Measurements from ENCODE around the gene MYF6.
"Not testable (repeated sequence)": the region's sequence is repeated elsewhere in the genome, so short reads cannot be mapped to it uniquely, and the experiment has no call there.

MYF6 gene

GRCh38 chr12:80707126-80707829 is at the start of gene MYF6:
TSS of gene MYF6 (plus strand) at chr12:80707634. CDS start at chr12:80707720, 86 bp downstream.
- Mint-ChIP-seq H3K27me3 (ENCODE audit: low read depth) (peaks cover 42% of the 10 kb centered on the region), H3K4me1 (ENCODE audit: low read depth) (no peaks in the 10 kb centered on the region), H3K9me3 (no peaks in the 10 kb centered on the region), H3K36me3 (ENCODE audit: low read depth) (no peaks in the 10 kb centered on the region), H3K27ac (no peak within 1 kb of the TSS), H3K4me3 (no peak within 1 kb of the TSS)

DNA sequence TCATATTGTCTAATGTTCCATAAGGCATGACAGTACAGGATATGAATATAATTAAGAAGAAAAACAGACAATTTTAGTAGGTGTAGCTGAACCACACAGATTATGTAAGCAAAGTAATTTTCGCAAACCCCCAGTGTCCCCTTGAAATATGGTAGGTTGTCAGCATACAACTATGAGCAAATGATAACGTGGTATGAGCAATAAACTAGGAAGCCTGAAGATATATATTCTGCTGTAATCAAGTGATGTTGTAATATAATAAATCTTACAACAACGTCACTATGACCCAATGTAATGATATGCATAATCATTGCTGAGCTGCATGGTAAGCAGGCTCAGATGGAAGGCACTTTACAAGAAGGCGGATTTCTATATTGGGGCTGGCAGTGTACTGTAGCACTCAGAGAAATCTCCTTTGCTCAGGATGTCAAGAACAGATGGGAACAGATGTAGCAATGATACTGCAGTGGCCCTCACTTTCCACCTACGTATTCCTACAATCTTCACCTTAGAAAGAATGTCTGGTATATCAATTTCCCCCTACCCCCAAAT is 47.8 kb upstream of the MYF6 start:
- no peaks in the 10 kb centered on the region for H3K9me3 Mint-ChIP-seq
- no peaks in the 10 kb centered on the region for H3K36me3 Mint-ChIP-seq (ENCODE audit: low read depth)
- no peak overlapping the region for H3K4me3 Mint-ChIP-seq
- no peak overlapping the region for H3K27ac Mint-ChIP-seq
- H3K27me3 Mint-ChIP-seq (ENCODE audit: low read depth): no peaks in the 10 kb centered on the region
- no peaks in the 10 kb centered on the region for H3K4me1 Mint-ChIP-seq (ENCODE audit: low read depth)

GRCh38 chr12:80662586-80662985 is 44.8 kb upstream of the MYF6 start:
- no peaks in the 10 kb centered on the region for H3K36me3 Mint-ChIP-seq (ENCODE audit: low read depth)
- H3K27ac Mint-ChIP-seq: no peak overlapping the region
- no peaks in the 10 kb centered on the region for H3K4me1 Mint-ChIP-seq (ENCODE audit: low read depth)

DNA sequence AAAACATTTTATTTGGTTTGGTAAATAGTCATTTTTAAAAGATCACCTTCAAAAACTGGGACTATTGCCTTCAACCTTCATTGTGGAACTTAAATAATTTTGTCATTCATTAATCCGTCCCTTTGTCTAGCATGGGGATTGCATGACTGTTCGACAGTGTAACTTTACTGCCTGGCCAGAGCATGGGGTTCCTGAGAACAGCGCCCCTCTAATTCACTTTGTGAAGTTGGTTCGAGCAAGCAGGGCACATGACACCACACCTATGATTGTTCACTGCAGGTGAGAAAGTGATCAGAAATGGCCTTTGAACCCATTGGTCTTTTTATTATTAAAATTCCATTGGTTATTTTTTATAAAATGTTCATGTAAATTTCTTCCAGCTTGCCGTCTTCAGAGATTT is 37.2 kb upstream of the MYF6 start:
- Mint-ChIP-seq H3K4me1 (ENCODE audit: low read depth) (no peaks in the 10 kb centered on the region), H3K27ac (no peak overlapping the region), H3K27me3 (ENCODE audit: low read depth) (no peaks in the 10 kb centered on the region), H3K36me3 (ENCODE audit: low read depth) (no peaks in the 10 kb centered on the region), H3K9me3 (no peaks in the 10 kb centered on the region), H3K4me3 (no peak overlapping the region)

More at GRCh38 chr12:80662586-80662985, 44.8 kb upstream of the MYF6 start:
- Mint-ChIP-seq H3K9me3 (no peaks in the 10 kb centered on the region), H3K4me3 (no peak overlapping the region), H3K27me3 (ENCODE audit: low read depth) (no peaks in the 10 kb centered on the region)

- H3K27ac Mint-ChIP-seq; H3K36me3 Mint-ChIP-seq (ENCODE audit: low read depth); H3K4me1 Mint-ChIP-seq (ENCODE audit: low read depth); H3K4me3 Mint-ChIP-seq; H3K9me3 Mint-ChIP-seq; H3K27me3 Mint-ChIP-seq (ENCODE audit: low read depth): not testable (repeated sequence)
Observed at GRCh38 chr12:80676042-80676636, 31.3 kb upstream of the MYF6 start.

- no peaks in the 10 kb centered on the region for H3K4me1 Mint-ChIP-seq (ENCODE audit: low read depth)
- H3K9me3 Mint-ChIP-seq: no peaks in the 10 kb centered on the region
- no peaks in the 10 kb centered on the region for H3K27me3 Mint-ChIP-seq (ENCODE audit: low read depth)
- no peak overlapping the region for H3K27ac Mint-ChIP-seq
- H3K36me3 Mint-ChIP-seq (ENCODE audit: low read depth): no peaks in the 10 kb centered on the region
- H3K4me3 Mint-ChIP-seq: no peak overlapping the region
Observed at GRCh38 chr12:80676856-80677255, 30.6 kb upstream of the MYF6 start.

DNA sequence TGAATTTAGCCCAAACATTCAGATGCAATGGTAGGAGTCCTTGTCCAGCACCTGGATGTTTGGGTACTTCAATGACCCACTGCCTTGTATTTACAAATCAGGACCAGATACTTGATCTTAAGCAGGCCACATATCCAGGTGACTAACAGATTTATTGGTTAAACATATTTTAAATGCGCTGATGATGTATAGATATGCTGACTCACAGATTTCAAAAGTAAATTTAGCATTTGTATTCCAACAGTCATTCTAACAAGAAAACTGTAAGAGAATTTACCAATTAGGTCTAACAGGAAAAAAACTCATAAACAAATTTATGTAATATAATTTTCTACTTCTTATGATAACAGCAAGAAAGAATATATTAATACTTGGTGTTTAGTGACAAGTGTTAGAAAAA is 29.4 kb upstream of the MYF6 start:
- Mint-ChIP-seq H3K27ac (no peak overlapping the region), H3K4me3 (no peak overlapping the region), H3K9me3 (no peaks in the 10 kb centered on the region), H3K4me1 (ENCODE audit: low read depth) (no peaks in the 10 kb centered on the region), H3K27me3 (ENCODE audit: low read depth) (no peaks in the 10 kb centered on the region), H3K36me3 (ENCODE audit: low read depth) (no peaks in the 10 kb centered on the region)

DNA sequence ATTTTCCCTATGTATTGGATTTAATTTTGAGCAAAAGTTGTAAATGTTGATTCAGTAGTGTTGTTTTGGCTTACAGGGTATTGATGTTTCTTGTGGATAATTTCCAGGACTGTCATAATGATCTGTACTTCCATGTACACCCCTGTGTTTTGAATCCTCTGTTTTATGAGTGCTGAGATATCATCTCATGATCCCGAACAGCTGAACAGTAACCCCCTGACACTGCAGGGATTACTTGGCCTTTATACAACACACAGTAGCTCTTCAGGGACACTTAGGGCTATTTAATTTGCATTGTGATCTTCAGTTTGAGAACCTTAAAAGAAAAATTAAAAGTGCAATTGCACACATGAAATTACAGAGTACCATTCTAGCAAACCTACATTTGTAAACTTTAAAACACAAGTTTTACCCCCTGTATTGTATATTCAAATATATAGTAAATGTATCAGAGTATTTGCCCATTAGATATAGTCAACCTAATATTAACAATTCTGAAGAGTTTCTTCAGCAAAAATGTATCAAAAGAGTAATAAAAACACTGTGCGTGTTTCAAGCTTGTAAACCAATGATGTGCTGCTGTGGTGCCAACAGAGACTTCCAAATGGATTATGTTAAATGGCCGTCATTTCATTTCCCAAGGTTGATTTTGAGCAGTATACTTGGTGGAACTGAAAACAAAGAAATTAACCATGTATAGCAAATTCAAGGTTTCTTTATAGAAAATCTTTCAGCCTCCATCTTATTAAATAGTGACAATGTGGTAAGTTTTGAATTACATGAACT is 27.9 kb upstream of the MYF6 start:
- Mint-ChIP-seq H3K27ac (no peak overlapping the region), H3K4me3 (no peak overlapping the region), H3K36me3 (ENCODE audit: low read depth) (no peaks in the 10 kb centered on the region), H3K27me3 (ENCODE audit: low read depth) (no peaks in the 10 kb centered on the region), H3K4me1 (ENCODE audit: low read depth) (no peaks in the 10 kb centered on the region), H3K9me3 (no peaks in the 10 kb centered on the region)

DNA sequence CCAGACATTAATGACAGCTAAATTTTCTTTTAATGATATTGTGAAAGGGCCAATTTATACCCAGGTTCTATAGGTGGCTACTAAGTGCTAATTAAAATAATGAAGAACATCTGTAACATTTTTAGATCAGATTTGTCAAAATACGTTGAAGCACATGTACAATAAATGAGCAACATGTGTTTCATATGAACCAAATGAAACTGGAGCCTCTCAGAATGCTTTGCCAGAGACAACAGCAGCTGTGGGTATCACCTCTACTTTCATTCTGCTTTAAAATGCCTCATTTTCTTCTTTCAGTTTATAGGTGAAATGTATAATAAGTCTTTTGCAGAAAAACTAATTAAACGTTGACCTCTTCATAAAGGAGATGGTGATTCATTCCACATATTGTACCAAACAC is 26.1 kb upstream of the MYF6 start:
- no peaks in the 10 kb centered on the region for H3K36me3 Mint-ChIP-seq (ENCODE audit: low read depth)
- H3K4me1 Mint-ChIP-seq (ENCODE audit: low read depth): no peaks in the 10 kb centered on the region
- no peaks in the 10 kb centered on the region for H3K27me3 Mint-ChIP-seq (ENCODE audit: low read depth)
- H3K27ac Mint-ChIP-seq: no peak overlapping the region
- no peak overlapping the region for H3K4me3 Mint-ChIP-seq
- H3K9me3 Mint-ChIP-seq: no peaks in the 10 kb centered on the region

- Mint-ChIP-seq H3K36me3 (ENCODE audit: low read depth) (no peaks in the 10 kb centered on the region), H3K4me1 (ENCODE audit: low read depth) (no peaks in the 10 kb centered on the region), H3K4me3 (no peak overlapping the region)
Observed at GRCh38 chr12:80681786-80682185, 25.6 kb upstream of the MYF6 start.

DNA sequence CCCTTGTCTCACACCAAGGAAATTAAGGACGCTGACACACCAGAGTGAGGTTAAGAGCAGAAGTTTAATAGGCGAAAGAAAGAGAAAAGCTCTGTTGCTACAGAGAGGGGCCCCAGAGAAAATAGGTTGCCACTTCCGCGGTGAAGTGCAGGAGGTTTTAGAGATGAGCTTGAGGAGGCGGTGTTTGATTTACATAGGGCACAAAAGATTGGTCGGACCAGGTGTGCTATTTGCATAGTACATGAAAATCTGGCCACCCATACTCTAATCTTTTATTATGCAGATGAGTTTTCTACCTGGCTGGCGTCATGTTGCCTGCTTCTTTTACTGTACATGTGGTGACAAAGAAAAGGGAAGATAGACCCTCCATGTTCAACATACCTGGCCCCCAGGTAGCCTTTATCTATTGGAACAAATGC is 23.3 kb upstream of the MYF6 start:
- H3K4me3 Mint-ChIP-seq: no peak overlapping the region

More at GRCh38 chr12:80681786-80682185, 25.6 kb upstream of the MYF6 start:
- no peaks in the 10 kb centered on the region for H3K27me3 Mint-ChIP-seq (ENCODE audit: low read depth)
- no peaks in the 10 kb centered on the region for H3K9me3 Mint-ChIP-seq
- no peak overlapping the region for H3K27ac Mint-ChIP-seq

DNA sequence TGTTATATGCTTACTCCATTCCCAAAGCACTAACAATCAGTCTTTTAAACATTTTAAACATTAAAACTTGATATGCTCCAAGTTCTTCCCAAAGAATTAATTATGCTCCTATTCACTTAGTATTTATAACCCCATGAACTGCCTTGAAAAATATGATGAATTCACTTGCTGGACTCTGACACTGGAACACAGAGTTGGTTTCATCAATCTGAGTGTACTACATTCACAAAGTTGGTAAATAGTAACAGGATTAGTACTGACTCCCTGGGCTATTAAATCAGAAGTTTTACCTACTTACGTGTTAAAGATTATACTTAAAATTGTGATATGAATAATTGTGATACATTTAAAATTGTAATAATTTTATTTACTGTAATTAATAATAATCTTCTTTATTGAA is 17.3 kb upstream of the MYF6 start:
- Mint-ChIP-seq H3K9me3 (no peaks in the 10 kb centered on the region), H3K4me3 (no peak overlapping the region), H3K36me3 (ENCODE audit: low read depth) (no peaks in the 10 kb centered on the region), H3K27ac (no peak overlapping the region), H3K4me1 (ENCODE audit: low read depth) (no peaks in the 10 kb centered on the region), H3K27me3 (ENCODE audit: low read depth) (no peaks in the 10 kb centered on the region)

More for the DNA sequence above, 23.3 kb upstream of the MYF6 start:
- Mint-ChIP-seq H3K27ac (no peak overlapping the region), H3K36me3 (ENCODE audit: low read depth) (no peaks in the 10 kb centered on the region), H3K4me1 (ENCODE audit: low read depth) (no peaks in the 10 kb centered on the region), H3K27me3 (ENCODE audit: low read depth) (no peaks in the 10 kb centered on the region), H3K9me3 (no peaks in the 10 kb centered on the region)

DNA sequence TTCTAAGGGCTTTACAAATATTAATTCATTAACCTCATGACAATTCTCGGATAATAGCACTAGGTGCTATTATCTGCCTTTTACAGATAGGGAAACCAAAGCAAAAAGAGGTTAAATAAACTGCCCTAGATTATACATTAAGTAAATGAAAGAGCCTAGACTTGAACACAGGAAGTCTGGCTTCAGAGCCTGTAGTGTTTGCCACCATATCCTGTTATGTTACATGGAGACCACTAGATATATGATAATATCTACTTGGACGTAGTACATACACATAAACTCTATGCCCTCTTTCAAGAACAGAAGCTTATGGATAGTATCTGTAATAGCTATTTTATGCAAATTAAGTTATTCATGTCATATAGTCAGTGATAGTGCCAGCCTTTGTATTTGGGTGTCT is 16.9 kb upstream of the MYF6 start:
- Mint-ChIP-seq H3K36me3 (ENCODE audit: low read depth) (no peaks in the 10 kb centered on the region), H3K4me3 (no peak overlapping the region), H3K27ac (no peak overlapping the region), H3K27me3 (ENCODE audit: low read depth) (no peaks in the 10 kb centered on the region), H3K4me1 (ENCODE audit: low read depth) (no peaks in the 10 kb centered on the region), H3K9me3 (no peaks in the 10 kb centered on the region)

DNA sequence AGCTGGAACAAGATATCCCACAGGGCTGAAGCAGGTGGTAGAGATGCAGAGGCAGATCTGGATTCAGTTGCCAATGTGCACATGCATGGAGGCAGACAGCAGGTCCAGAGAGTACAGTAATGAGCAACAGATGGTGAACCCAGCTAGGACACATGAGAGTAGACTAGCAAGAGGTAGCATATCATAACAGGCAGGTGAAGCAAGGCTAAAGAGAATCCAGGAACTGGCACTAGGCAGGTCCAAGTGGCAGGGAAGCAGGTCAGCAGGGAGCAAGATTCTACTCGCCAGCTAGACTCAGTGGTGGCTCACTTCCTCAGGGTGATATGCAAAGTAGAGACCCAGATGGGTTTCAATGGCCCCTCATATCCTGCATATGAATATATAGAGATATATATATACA is 15.3 kb upstream of the MYF6 start:
- no peak overlapping the region for H3K4me3 Mint-ChIP-seq
- H3K36me3 Mint-ChIP-seq (ENCODE audit: low read depth): no peaks in the 10 kb centered on the region
- H3K4me1 Mint-ChIP-seq (ENCODE audit: low read depth): no peaks in the 10 kb centered on the region
- no peaks in the 10 kb centered on the region for H3K9me3 Mint-ChIP-seq
- no peaks in the 10 kb centered on the region for H3K27me3 Mint-ChIP-seq (ENCODE audit: low read depth)
- H3K27ac Mint-ChIP-seq: no peak overlapping the region

Measured in T-helper 1 cell treated with Interleukin-12 subunit alpha and Interleukin-12 subunit beta and Interleukin-4 antibody, amounts not matched to agents 30 μg/mL and 1 μg/mL, for 36 hours (primary cell).